Limb (tissue), 2 donors: ENCODE results near the gene TSTD1.
"Not testable (repeated sequence)": the region's sequence is repeated elsewhere in the genome, so short reads cannot be mapped to it uniquely, and the experiment has no call there.

Experiments used
- DNase-seq, 2 donors: peaks; one replicate each; pipeline ENCODE4 v3.0.0-alpha.2; 2016; ENCODE audit errors: extremely low spot score in 2 of 2

The TSTD1 gene

DNA sequence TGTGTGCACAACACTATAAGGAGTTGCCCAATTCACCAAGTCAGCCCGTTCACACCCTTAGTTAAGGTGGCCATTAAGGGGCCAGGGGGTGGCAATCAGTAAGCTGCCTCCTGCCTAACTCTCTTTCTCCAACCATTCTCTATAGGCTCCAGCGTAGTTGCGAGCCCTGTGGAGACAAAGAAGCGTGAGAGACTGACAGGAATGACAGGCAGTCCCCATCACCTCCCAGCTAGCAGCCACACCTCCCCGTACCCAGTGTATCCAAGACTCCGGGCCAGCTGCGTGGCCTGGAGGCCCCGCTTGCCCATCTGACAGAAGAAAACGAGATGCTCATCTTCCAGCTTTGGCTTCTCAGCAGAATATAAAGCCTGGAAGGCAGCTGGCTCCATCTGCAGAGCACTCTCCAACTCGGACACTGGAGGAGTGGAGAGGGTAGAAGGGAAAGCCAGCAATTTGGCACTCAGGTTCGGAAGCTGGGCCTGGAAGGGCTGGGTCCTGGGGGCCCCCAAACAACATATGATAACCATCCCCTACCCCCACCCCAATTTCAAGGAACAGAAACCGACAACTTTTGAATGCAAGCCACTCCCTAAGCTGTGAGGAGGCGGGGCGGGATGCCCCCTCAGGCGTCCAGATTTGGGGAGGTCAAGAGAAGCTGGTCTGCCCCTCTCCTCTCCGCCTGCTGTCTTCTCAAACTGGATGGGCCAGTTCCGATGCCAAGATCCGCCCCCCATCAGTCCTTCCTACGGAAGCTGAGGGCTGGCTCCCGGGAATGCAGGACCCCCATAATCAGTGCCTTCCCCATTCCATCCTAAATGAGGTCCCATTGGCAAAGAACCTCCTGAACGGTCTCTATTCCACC, 872 bp downstream of the TSTD1 start:
- no peak for DNase-seq

- no peak for DNase-seq
These were observed 5.0 kb downstream of the TSTD1 start for GRCh38 chr1:161033751-161034150.

DNA sequence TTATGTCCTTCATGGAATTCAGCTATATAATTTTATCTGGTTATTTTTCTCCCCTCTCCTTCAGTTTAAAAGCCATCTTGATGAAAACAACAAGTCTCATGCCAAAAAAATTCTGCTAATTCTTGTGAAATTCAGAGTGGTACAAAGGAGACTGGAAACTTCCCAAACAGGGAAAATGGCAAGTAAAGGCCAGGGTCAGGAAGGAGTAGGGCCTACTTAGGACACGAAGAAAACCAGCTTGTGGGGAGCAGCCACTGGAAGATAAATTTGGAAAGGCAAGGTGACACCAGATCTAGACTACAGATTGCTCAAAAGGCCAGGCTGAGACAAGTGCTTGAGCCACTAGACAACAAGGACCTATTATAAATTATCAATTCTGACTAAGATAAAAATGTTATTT, 6.4 kb downstream of the TSTD1 start:
- DNase-seq, result no peak

DNA sequence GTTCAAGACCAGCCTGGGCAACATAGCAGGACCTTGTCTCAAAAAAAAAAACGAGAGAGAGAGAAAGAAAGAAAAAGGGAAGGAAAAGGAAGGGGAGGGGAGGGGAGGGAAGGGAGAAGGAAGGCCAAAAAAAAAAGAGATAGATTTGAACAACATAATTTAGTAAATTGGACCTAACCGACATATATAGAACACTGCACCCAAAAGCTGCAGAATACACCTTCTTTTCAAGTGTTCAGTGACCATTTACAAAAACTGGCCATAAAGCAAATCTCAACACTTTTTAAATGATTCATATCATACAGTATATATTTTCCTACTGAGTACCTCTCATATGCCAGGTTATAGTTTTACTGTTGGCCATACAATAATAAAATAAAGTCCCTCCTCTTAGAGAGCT, 6.9 kb downstream of the TSTD1 start:
- no peak for DNase-seq

DNA sequence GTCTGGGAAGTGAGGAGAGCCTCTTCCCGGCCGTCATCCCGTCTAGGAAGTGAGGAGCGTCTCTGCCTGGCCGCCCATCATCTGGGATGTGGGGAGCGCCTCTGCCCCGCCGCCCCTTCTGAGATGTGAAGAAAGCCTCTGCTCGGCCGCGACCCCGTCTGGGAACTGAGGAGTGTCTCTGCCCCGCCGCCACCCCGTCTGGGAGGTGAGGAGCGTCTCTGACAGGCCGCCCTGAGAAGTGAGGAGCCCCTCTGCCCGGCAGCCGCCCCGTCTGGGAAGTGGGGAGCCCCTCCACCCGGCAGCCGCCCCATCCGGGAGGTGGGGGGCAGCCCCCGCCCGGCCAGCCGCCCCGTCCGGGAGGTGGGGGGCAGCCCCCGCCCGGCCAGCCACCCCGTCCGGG, 9.3 kb downstream of the TSTD1 start:
- DNase-seq, result not testable (repeated sequence)

DNA sequence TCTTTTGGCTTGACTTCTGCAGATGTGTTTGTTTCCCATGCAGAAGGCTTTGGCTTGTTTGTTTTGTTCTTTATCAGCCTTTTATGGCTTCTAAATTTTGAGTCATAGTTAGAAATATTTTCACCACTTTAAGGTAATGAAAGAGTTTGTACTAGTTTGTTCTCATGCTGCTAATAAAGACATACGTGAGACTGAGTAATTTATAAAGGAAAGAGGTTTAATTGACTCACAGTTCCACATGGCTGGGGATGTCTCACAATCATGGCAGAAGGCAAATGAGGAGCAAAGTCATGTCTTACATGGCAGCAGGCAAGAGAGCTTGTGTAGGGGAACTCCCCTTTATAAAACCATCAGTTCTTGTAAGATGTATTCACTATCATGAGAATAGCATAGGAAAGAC, 11.8 kb downstream of the TSTD1 start:
- not testable (repeated sequence) for DNase-seq

DNA sequence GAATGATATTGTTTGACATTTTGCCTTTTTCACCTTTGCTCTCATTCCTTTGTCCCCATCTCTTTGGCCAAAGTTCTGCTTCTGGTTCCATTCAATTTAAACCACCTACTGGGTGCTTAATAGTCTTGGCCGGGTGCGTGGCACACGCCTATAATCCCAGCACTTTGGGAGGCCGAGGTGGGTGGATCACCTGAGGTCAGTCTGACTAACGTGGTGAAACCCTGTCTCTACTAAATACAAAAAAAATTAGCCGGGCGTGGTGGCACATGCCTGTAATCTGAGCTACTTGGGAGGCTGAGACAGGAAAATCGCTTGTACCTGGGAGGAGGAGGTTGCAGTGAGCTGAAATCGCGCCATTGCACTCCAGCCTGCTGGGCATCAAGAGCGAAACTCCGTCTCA, 16.3 kb downstream of the TSTD1 start:
- not testable (repeated sequence) for DNase-seq

- DNase-seq, result no peak
These were observed 16.8 kb downstream of the TSTD1 start for GRCh38 chr1:161021970-161022353.

GRCh38 chr1:161021165-161021969, 17.4 kb downstream of the TSTD1 start:
- peak in 1 of 2 donors; percentile 82 for DNase-seq

DNA sequence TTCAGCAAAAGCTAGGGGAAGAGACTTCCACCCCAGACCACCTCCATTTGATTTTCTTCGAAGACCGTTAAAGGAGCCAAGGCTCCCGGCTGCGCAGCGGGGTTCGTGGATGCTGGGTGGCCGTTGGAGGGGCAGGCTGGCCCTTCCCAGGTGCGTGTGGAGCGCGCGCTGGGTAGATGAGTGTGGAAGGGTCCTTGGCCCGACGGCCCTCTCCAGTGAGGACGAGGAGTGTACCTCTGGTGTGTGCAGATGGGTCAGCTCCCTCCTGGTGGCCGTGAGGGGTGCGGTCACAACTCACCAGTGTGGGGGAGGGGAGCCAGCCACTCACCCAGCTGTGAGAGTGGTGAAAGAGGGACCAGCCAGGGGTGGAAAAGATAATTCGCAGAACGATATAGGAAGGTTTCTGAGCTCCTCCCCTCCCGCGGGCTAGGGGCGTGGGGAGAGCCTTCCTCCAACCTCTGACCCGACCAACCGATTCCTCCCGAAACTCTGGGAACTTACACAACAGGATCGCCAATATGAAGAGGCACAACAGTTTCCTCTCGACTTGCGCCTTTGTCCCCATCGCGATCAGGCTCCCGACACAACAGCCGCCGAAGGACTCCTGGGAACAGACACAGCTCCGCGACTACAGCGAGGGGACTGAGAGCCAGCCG, 18.1 kb downstream of the TSTD1 start, which contains the start of gene F11R:
TSS of gene F11R (minus strand) at position 644 of the 656 bp plus-strand sequence. CDS start at position 565, 79 bp downstream.
- DNase-seq, result peak in 1 of 2 donors; percentile 51

DNA sequence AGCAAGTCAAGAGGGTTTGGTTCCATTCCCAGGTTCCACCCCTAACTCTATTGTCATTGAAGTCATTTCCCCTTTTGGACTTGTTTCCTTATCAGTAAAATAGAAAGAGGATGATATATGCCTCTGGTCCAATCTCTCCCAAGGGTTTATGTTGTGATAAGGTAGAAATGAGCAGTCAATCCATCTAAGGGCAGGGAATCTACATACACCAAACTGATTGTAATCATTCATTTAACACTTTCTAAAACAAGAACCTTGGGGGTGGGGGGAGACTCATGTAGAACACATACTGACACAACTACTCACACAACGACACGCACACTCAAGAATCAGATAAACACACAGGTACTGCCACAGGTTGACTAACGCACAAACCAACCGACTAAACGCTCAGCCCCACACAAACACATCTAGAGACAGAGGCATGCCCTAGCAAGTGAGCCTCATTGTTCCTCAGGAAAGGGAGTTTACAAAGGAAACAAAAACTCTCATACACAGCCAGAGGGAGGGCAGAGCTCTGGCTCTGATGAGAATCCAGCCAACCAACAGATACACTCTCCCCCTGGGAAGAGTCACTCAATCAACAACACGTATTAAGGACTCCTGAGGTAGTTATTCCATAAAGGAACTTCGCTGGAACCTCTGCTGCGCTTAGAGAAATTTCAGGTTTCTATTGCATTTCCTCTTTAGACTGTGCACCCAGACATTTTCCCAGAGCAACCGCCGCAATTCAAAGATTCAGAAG, 18.8 kb downstream of the TSTD1 start:
- no peak for DNase-seq

- DNase-seq, result not testable (repeated sequence)
These were observed 19.6 kb downstream of the TSTD1 start for GRCh38 chr1:161019111-161019660.

DNA sequence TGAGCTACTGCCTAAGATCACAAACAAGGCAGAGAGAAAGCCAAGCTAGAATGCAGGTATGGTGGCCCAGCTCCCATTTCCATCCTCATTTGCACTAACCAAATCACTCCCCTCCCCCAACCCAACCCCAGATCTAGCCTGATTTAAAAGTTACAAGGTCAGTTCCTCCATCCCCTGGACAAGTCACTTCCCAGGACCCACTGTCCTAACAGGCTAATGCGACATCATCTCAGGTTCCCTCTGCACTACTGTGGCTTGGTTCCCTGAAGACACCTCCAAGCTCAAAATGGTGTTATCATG, 20.2 kb downstream of the TSTD1 start:
- DNase-seq, result no peak

- no peak for DNase-seq
These were observed 20.8 kb downstream of the TSTD1 start for GRCh38 chr1:161017756-161018630.

DNA sequence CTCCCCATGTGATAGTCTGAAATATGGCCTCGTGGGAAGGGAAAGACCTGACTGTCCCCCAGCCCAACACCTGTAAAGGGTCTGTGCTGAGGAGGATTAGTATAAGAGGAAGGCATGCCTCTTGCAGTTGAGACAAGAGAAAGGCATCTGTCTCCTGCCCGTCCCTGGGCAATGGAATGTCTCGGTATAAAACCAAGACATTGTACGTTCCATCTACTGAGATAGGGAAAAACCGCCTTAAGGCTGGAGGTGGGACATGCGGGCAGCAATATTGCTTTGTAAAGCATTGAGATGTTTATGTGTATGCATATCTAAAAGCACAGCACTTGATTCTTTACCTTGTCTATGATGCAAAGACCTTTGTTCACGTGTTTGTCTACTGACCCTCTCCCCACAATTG, 21.6 kb downstream of the TSTD1 start:
- DNase-seq, result not testable (repeated sequence)

- not testable (repeated sequence) for DNase-seq
These were observed 22.1 kb downstream of the TSTD1 start for GRCh38 chr1:161016683-161017082.

DNA sequence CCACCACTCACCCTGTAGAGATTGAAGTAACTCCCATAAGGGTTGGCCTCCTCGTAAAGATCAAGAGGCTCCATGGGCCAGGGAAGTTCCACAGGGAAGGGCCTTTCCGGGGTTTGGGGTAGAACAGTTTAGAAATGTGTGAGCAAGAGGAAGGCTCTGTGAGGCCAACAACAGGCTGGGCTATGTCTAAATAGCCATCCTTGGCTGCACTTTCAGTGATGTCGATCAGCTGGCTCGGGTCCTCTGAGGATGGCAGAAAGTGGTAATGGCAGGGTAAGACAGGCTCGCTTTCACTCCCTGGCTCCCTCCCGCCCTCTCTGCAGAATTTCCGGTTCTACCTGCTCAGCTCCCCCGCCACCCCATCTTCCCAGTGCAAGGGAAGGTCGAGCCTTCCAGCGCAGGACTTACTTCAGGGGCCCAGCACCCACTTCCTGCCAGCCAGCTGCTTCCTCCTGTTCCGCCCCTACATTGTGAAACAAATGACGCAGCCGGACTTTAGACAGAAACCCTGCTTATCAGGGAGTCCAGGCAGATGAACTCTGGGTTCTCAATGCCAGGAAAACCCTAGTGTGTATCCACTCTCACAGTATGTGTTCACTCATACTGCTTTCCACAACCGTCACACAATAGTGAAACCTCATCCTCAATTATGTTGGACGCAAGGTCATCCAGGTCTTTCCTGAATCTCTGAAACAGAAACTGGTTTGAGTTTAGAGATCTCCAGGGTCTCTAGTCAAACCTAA, 25.1 kb downstream of the TSTD1 start:
- DNase-seq, result peak in 1 of 2 donors; percentile 47

DNA sequence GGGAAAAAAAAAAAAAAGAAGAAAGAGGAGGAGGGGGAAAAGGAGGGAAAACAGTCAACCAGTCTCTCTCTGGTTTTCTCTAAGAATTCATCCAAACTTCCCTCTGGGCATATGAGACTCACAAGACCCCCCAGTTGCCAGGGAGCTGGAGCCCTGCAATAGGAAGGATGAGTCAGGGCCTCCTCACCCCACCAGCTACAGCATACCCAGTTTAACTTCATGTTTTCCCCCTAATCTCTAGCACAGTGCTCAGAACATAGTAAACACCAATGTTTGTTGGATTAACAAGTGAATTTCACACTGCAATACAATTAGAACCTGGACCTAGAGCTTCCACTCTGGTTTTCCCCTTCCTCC, 25.7 kb downstream of the TSTD1 start:
- no peak for DNase-seq

DNA sequence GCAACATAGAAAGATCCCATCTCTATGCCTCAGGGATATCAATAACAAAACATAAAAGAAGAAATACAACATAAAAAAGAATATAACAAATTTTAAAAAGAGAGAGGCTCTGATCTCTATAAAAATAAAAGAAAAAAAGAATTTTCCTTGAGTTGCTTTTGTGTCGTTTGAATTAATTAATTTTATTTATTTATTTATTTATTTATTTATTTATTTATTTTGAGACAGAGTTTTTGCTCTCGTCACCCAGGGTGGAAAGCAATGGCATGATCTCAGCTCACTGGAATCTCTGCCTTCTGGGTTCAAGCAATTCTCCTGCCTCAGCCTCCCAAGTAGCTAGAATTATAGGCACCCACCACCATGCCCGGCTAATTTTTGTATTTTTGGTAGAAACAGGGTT, 26.3 kb downstream of the TSTD1 start:
- no peak for DNase-seq
